Stimulated activated CD4-positive, alpha-beta T cell treated with anti-CD3 and anti-CD28 coated beads, Interleukin-2, amount 100 ng/mL, for 48 hours (primary cell): ENCODE results near the gene DNAL1.

Experiments used
- DNase-seq, 2 donors: peaks; one replicate each; pipeline ENCODE4 v3.0.0-alpha.2; 2020

DNAL1 gene

DNA sequence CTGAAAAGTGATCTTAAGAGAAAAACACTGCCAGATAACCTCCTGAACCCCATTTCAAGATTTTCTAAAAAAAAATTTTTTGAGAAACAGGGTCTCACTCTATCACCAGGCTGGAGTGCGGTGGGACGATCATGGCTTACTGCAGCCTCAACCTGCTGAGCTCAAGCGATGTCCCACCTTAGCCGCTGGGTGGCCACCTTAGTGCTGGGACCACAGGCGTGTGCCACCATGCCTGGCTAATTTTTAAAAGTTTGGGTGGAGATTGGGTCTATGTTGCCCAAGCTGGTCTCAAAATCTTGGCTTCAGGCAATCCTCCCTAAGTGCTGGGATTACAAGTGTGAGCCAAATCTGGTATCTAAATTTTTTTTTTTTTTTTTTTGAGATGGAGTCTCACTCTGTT lies 66.0 kb downstream of the DNAL1 start:
- DNase-seq = no peak

GRCh38 chr14:73712071-73712506 lies 67.3 kb downstream of the DNAL1 start:
- peak in 1 of 2 donors; percentile 9 for DNase-seq

DNA sequence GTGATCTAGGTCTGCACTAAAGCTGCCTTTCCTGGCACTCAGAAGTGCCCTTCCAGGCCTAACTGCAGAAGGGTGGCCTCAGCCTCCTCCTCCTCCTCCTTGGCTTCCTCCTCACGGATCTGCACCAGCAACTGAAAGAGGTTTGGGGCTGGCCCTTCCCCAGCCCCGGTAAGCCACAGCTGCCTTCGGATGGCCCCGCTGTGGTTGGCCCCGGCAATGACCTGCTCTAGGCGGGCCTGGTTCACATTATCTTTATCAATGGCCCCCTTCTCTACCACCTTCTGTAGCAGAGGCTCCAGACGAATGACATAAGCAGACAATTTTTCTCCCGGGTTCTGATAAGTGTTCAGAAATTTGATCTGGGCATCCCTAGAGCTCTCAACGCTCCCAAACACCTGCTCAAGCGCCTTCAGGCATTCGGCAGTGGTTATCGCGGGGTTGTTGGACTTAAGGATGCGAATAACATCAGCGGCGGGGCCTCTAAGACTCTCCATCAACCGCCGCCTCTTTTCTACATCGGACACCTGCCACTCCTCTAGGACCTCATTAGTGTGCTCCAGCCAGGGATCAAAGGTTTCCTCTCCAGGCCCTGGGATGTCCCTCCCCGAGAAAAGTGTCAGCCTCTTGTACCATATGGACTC lies 67.9 kb downstream of the DNAL1 start:
- DNase-seq = peak; percentile 30 to 35

- peak in 1 of 2 donors; percentile 9 for DNase-seq
These were observed 68.5 kb downstream of the DNAL1 start for GRCh38 chr14:73713206-73713802.

GRCh38 chr14:73713803-73714655 lies 69.2 kb downstream of the DNAL1 start, which contains the start of gene PNMA1:
Gene PNMA1, minus strand, starts transcription at chr14:73714384. Its CDS starts 745 bp downstream, at chr14:73713639.
- DNase-seq = peak; percentile 83 to 88

GRCh38 chr14:73714656-73715081 lies 69.9 kb downstream of the DNAL1 start:
- no peak for DNase-seq

- no peak for DNase-seq
These were observed 70.9 kb downstream of the DNAL1 start for GRCh38 chr14:73715707-73716106.

DNA sequence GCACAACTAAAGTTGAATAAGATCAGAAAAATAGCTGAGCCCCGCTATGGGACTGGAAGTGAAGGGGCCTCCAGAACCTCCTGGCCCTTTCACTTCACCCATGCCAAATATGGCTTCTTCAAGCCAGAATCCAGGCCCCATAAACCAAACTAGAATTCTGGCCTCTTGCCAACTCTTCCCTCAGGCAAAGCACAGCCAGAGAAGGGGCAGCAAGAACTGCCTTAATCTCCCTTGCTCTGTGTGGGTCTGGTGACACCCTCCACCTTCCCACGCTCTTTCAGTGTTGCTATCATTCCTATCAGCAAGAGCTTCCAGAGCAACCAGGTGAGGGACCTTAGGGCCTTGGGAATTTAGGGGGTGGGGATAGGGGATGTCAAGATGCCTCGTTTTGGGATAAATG lies 72.5 kb downstream of the DNAL1 start:
- no peak for DNase-seq

- no peak for DNase-seq
These were observed 73.1 kb downstream of the DNAL1 start for GRCh38 chr14:73717711-73718417.

- no peak for DNase-seq
These were observed 73.8 kb downstream of the DNAL1 start for GRCh38 chr14:73718418-73719251.

GRCh38 chr14:73719361-73719760 lies 74.6 kb downstream of the DNAL1 start:
- DNase-seq = no peak

- no peak for DNase-seq
These were observed 75.0 kb downstream of the DNAL1 start for GRCh38 chr14:73719791-73720190.

- no peak for DNase-seq
These were observed 75.8 kb downstream of the DNAL1 start for GRCh38 chr14:73720636-73721035.

GRCh38 chr14:73721101-73721821 lies 76.5 kb downstream of the DNAL1 start:
- no peak for DNase-seq

GRCh38 chr14:73722581-73722980 lies 77.8 kb downstream of the DNAL1 start:
- no peak for DNase-seq

- DNase-seq = no peak
These were observed 78.6 kb downstream of the DNAL1 start for GRCh38 chr14:73723406-73723796.

- no peak for DNase-seq
These were observed 79.2 kb downstream of the DNAL1 start for GRCh38 chr14:73723797-73724661.

DNA sequence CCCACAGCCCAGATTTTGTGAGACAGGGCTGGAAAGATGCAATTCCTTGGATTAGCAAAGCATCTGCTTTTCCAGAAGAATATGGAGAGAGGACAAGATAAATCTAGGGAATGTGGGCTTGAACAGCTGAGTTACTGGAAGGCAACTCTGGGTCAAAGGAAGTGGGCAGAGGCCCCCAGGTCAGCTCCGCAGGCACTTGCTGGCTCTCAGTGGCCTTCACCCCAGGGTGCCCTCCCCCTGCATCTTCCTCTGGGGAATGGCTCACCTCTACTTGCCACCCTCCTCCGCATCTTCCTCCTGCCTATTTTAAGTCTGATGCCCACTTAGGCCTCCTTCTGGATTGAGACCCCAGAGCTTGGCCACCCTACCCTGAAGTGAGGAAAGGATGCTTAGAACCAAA lies 79.9 kb downstream of the DNAL1 start:
- DNase-seq = no peak

DNA sequence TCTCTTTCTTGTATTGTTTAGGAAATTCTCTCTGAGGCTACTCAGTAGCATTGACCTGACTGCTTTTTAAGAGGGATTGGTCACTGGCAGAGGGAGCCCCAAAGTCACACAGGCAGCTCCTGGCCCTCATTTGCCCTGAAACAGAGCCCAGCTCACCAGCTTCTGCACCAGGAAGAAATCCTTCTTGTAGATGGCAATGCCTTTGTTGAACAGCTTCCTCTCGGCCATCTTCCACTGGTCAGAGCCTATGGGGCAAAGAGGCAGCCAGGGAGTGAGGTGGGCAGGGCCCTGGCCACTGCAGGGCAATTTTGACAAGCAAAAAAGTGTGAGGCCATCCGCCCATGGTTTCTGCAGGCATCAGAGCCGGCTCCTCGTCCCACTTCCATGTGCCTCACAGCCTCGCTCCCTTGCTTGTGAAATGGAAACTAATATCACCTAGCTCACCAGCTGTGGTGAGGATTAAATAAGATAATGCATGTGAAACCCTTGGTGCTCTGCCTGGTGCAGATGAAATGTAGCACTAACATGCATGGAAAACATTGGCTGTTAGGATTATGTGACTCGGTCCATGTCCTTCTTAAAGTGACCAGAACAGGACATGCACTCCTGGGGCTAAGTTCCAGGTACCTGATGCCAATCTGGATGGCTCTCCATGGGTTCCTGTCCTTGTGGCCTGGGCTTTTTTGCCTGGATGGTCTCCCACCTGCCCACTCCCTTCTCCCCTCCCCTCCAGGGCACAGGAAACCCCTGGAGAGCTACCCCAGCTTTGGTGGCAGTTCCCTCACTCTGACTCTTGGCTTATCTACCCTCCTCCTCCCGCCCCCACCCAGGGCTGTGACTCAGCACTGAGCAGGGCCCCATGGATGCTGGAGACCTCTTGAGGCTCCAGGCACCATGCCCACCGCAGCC lies 80.6 kb downstream of the DNAL1 start:
- DNase-seq = no peak
